Measurements from ENCODE around the gene CD300LG.
"Not testable (repeated sequence)": the region's sequence is repeated elsewhere in the genome, so short reads cannot be mapped to it uniquely, and the experiment has no call there.

CD300LG gene

GRCh38 chr17:43826206-43826605 is 20.8 kb upstream of the CD300LG start:
- DNase-seq: no peak

GRCh38 chr17:43827596-43827995 is 19.4 kb upstream of the CD300LG start:
- no peak for DNase-seq

DNA sequence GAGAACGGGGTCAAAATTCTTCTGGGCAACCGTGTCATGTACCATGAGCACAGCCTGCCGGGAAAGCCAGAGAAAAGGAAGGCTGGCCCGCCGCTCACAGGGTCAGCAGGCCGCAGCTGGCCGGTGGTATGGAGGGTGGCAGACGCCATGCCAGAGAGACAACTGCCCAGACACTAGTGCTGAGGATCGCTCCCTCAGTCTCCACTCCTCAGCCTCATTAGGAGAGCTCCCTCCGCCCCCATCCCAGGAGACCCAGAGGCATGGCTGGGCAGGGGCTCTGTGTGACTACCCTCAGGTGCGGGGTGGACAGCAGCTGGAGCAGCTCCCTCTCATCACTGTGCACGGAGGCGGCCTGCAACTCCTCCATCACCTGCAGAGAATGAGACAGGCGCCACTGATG is 17.2 kb upstream of the CD300LG start:
- DNase-seq: no peak

DNA sequence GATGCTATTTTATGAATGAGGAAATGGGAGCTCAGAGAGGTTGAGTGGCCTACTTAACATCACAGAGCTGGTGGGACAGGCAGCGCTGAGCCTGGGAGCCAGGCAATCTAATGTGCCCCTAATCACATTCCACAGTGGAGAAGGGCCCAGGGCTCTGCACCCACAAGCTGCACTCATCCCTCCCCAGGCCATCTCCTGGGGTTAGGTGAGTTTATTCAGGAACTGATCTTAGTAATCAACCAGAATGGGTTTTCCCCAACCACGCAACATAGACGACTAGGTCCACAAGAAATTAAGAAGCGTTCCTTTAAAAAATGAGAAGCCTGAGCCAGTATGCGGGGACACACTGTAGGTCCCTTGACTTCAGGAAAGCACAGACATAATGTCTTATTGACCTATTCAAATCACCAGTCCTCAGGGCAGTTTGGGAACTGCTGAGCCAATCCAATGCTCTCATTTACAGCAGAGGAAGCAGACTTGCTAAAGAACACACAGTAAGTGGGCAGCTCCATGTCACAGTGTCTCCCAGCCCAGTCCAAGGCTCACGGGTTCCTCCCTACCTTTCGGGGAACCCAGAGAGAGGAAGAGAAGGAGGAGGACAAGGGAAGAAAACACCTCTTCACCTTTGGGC is 16.4 kb upstream of the CD300LG start:
- no peak for DNase-seq

- no peak for DNase-seq
Measured at GRCh38 chr17:43831633-43832032, 15.3 kb upstream of the CD300LG start.

GRCh38 chr17:43832168-43832975 is 14.6 kb upstream of the CD300LG start:
- peak; percentile 27 for DNase-seq

- DNase-seq: peak; percentile 68
Measured at GRCh38 chr17:43832976-43833829, 13.8 kb upstream of the CD300LG start, which contains the start of gene MPP3. TSS of gene MPP3 (minus strand) at chr17:43833146. CDS start at chr17:43831906, 1,240 bp downstream.

DNA sequence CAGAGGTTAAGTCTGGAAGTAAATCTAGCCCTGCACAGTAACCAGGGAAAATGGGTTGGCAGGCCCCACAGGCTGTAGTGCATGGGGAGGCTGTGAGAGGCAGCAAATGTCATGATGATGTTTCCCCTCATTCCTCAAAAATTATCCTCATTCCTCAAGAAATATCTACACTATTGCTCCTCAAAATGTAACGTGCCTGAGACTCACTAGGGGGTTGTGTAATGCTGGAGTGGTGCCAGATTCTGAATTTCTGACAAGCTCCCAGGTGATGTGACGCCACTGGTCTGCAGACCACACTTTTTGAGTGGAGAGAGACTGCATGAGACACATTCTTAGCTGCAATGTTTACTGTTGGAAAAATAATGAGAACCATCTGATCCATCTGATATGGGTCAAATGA is 12.9 kb upstream of the CD300LG start:
- DNase-seq: no peak

DNA sequence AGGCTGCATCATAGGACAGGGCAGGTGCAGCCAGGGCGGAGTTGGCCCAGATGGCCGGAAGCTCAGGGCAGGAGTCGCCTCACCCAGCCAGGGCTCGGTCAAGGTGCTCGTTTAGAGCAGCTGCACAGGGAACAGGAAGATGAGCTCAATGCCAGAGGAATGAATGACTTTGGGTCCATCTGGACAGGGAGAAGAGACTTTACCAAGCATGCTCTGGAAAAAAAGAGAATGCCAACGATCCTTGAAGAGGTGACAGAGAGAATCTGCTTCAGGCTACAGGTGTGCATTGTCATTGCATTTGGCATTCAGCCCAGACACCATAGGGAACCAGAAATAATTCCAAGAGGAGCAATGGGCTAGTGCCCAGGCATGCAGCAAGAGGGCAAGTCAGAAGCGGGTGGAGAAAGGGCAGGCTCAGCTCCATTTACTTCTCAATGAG is 7.3 kb upstream of the CD300LG start:
- DNase-seq: peak; percentile 88

DNA sequence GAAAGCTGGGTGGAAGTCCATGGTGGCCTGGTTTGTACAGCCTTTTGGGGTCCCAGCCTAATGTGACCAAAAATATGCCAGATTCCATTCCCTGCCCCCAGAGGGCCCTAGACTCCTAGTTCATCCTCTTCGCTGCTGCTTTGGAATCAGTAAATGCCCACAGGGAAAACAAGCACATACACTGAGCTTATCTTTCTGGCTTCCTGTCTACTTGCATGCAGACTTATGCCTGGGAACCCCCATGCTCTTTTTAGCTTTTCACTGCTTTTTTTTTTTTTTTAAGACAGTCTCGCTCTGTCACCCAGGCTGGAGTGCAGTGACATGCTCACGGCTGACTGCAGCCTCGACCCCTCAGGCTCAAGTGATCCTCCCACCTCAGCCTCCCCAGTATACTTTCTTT is 6.2 kb upstream of the CD300LG start:
- DNase-seq: no peak

DNA sequence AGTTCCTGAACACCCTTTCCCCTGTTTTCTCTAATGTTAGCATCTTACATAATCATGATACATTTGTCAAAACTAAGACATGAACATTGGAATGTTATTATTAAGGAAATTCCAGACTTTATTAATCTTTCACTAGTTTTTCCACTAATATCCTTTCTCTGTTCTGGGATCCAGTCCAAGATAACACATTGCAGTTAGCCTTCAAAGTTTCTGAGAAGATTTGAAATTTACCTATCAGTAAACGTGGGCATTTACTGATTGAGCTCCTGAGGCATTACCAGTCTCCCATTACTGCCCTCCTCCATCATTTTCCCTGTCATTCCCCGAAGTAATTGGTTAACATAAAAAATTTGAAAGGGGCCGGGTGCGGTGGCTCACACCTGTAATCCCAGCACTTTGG is 5.7 kb upstream of the CD300LG start:
- DNase-seq: no peak

DNA sequence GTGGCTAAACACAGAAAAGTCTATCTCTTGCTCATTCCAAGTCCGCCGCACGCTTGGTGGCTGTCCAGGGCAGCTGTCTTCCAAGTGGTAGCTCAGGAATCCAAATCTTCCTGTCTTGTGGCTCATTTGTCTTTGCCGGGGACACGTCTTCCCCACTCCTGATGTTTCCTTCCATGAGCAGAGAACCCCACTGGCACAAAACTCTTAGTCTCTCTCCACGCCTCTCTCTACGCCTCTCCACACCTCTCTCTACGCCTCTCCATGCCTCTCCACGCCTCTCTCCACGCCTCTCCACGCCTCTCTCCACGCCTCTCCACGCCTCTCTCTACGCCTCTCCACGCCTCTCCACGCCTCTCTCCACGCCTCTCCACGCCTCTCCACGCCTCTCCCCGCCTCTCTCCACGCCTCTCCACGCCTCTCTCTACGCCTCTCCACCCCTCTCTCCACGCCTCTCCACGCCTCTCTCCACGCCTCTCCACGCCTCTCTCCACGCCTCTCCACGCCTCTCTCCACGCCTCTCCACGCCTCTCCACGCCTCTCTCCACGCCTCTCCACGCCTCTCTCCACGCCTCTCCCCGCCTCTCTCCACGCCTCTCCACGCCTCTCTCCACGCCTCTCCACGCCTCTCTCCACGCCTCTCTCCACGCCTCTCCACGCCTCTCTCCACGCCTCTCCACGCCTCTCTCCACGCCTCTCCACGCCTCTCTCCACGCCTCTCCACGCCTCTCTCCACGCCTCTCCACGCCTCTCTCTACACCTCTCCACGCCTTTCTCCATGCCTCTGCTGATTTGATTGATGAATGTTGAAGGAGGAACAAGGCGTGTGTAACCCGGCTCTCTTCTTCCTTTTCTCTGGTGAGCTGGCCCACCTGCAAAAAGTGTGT is 4.6 kb upstream of the CD300LG start:
- not testable (repeated sequence) for DNase-seq

DNA sequence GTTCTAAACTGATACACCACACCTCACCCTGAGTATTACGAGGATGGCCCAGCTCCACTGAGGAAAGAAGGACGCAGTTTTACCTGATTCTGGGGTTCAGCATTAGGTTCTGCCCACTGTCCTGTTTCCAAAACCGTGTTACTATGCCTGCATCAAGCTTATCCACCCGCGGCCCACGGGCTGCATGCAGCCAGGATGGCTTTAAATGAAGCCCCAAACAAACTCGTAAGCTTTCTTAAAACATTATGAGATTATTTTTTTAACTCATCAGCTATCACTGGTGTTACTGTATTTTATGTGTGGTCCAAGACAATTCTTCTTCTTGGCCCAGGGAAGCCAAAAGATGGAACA is 4.0 kb upstream of the CD300LG start:
- DNase-seq: no peak

DNA sequence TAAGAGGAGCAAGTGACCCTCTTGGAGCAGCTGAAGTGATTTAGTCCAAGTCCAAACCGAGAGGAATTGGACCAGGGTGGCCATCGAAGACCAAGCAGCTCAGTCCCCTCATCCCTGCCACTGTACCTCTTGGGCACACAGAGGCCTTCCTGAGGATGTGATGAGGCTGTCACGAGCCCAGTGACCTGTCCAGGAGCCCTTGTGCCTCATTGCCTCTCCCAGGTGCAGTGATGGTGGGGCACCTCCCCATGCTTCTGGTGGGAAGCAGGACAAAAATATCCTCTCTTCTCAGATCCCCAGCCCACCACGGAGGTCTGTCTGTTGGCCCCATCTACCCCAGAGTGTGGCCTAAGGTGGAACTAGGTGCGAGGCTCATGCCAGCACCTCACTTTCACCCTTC is 2.7 kb upstream of the CD300LG start:
- DNase-seq: no peak

GRCh38 chr17:43845766-43846165 is 1.2 kb upstream of the CD300LG start:
- no peak for DNase-seq

GRCh38 chr17:43846221-43846712 is 709 bp upstream of the CD300LG start:
- DNase-seq: peak; percentile 12

- DNase-seq: no peak
Measured at GRCh38 chr17:43848601-43849000, 1.6 kb downstream of the CD300LG start.

- DNase-seq: no peak
Measured at GRCh38 chr17:43849116-43849515, 2.1 kb downstream of the CD300LG start.

DNA sequence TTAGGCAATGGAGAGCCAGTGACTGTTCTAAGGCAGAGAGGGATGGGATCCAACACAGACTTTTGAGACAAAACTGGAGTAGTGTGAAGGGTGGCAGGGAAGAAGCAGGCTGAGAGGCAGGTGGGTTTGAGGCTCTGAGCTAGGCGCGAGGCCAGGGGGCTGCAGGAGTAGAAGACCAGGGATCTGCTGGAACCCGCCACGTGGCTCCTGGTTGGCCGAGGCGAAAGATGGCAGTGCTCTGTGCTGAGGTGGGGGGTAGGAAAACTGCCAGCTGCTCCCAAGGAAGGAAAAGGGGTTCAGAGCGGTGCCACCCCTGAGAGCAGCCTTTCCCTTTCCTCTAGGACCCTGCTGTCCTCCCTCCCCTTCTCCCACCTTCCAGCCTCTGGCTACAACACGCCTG is 5.6 kb downstream of the CD300LG start:
- no peak for DNase-seq

GRCh38 chr17:43853546-43853945 is 6.6 kb downstream of the CD300LG start:
- no peak for DNase-seq

- DNase-seq: no peak
Measured at GRCh38 chr17:43854498-43854897, 7.5 kb downstream of the CD300LG start.

DNA sequence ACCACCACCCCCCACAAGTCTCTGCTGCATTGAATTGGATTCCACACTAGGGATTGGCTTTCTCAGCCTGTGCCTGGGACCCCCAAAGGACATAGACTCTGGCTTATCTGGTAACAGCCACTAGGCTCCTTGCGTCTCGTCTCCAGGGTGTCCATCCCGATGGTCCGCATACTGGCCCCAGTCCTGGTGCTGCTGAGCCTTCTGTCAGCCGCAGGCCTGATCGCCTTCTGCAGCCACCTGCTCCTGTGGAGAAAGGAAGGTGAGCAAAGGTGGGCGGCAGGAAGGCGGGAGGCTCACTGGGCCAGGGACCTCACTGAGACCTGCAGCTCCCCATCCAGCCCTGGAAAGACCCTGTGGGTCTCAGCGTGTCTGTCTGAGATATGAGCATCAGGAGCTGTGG is 8.1 kb downstream of the CD300LG start:
- DNase-seq: no peak

All from NCI-H1105 (cell line).